ENCODE measurements around the gene MRPS21.

The MRPS21 gene

DNA sequence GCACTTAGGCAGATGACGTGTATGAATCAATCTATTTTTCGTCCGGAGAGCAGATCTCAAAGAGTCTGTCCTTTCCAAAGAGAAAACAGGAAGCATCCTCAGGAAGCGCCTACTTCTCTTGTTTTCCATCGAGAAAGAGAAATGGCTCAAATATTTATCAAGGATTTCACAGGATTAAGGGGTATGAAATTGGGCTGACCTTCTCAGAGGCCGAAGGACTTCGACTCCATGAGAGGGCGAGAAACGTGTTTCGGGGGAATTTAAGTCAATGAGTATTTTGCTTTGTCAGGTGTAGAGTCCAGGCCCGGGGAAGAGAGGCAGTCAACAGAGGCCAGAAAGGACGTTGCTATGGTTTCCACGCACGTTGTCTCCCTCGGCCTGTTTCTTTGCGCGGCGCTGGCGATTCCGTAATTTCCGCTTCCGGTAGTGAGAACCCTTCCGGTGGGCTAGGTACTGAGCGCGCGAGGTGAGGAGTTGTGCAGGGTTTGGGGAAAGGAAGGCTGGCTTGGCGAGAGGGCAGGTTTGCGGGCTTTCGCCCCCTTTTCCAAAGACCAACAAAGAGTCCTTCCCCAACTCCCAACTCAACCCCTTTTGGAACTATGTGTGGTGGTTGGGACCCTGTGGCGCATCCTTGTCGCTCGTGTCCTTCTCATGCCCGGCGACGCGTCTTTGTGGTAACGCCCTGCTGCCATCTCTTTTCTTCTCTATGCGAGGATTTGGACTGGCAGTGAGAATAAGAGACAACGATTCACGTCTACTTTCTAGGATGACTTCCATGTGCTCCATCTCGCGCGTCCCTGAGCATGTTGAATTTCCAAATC lies at the start of gene MRPS21:
TSS of gene MRPS21 (plus strand) at position 429 of the 821 bp plus-strand sequence. CDS start 506 bp downstream, outside the sequence.
- peak; percentile 77 to 83 for DNase-seq

DNA sequence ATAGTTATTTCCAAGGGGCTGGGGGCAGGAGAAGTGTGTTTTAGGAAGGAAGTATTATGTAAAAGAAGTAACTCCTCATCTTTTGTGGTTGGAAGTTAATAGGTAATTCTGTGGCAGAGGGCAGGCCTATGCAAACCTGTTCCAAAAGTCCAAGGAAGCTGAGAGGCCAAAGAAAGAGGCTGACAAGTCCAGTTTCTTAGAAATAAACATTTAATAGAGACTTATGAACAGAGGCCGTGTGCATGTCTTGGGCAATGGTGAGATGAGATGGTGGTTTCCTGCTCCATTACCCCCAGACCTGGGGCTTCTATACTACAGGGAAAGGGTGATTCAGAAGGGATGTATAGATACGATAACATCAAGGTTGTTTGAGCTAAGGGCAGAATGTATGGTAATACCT lies 43.7 kb upstream of the MRPS21 start:
- no peak for DNase-seq

DNA sequence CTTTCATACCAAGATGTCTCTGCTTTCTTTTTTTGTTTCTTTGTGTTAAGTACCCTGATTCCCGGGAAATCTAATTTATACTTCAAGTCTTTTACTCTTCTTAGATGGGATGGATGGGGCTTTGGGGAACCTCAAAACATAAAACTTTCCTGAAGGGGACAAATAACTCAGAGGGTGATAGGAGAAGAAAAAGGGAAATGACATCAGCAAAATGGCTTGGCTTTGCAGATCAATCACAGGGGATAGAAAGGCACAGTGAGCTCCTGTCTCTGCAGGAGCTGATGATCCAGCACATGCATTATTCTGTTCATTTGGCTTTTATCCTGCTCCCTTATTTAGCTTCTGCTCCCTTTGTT lies 37.5 kb upstream of the MRPS21 start:
- no peak for DNase-seq

DNA sequence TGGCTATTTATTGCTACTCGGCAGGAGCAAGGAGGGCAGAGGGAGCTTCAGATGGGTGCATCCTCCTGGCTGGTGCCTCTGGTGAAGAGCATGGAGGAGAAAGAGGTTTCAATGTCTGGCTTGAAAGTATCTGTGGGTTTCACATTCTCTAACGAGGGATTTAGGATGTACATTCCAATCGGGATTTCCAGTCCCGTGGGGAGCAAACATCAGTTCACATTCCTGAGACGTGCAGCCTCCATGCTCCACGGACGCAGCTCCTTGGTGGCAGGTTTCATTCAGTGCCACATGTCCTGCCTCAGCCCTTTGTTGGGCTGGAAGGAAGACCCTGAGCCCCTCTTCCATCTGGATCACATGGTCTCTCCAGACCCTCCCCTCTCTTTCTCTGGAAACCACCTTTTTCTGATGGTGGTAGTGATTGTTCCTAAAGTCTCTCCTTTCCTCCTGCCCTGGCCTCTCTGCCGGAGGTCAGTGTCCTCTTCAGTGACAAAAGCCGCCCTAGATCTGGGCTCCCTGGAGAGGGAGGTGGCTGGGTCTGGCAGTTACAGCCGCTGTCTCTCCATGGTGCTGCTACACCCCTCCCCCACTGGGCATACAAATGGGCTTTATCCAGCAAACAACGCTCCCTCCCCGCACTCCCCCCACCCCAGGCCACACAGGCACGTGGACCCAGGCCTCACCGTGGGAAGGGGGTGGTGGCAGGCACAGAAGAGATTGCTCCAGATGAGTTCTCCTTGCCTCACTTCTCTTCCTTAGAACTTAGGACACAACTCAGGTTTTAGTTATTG lies 36.9 kb upstream of the MRPS21 start:
- DNase-seq = no peak

DNA sequence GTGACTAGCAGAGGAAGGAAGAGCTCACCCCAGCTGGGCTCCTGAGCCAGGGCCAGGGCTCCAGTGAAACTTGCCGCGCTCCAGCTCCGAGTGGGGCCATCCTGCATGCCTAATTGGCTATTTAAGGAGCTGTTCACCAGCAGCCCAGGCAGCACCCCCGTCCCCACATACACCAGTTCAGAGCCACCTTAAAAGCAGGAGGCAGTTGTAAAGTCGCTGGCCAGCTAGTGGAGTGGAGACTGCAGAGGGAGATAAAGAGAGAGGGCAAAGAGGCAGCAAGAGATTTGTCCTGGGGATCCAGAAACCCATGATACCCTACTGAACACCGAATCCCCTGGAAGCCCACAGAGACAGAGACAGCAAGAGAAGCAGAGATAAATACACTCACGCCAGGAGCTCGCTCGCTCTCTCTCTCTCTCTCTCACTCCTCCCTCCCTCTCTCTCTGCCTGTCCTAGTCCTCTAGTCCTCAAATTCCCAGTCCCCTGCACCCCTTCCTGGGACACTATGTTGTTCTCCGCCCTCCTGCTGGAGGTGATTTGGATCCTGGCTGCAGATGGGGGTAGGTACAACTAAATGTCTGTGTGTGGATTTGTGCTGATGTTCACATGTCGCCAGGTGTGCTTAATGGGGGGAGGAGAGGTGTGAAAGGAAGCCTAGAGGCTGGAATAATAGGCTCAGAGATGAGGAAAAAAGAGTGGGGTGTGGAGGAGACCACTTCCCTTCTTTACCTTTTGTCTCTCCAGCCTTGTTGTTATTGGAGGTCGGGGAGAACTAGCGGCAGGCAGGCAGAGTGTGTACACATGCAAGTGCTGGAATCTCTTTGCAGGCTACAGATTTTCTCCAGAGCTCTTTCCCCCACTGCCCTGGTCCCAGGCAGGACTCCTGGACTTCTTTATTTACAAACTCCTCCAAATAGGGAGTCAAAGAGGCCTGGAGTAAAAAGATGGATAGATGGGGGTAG lies 35.8 kb upstream of the MRPS21 start, which contains the start of gene CA14:
TSS of gene CA14 (plus strand) at position 151 of the 962 bp plus-strand sequence. CDS start at position 506, 355 bp downstream.
- no peak for DNase-seq

DNA sequence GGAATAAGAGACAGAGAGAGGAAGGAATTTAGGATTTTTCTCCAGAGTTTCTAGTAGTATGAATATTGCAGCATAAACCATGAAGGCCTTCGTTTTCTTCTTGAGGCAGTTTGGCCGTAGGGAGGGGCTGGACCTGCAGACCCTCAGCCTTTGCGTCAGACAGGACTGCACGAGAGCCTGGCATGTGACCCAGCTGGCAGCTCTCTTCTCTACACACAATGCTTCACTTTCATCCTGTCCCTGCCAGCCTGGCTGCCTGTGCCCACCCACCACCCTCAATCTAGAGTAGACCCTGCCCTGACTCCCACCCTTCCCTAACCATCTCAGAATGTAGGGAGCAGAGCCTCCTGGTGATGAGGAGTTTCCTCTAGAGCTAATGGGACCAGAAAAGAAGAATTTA lies 34.4 kb upstream of the MRPS21 start:
- DNase-seq = no peak

DNA sequence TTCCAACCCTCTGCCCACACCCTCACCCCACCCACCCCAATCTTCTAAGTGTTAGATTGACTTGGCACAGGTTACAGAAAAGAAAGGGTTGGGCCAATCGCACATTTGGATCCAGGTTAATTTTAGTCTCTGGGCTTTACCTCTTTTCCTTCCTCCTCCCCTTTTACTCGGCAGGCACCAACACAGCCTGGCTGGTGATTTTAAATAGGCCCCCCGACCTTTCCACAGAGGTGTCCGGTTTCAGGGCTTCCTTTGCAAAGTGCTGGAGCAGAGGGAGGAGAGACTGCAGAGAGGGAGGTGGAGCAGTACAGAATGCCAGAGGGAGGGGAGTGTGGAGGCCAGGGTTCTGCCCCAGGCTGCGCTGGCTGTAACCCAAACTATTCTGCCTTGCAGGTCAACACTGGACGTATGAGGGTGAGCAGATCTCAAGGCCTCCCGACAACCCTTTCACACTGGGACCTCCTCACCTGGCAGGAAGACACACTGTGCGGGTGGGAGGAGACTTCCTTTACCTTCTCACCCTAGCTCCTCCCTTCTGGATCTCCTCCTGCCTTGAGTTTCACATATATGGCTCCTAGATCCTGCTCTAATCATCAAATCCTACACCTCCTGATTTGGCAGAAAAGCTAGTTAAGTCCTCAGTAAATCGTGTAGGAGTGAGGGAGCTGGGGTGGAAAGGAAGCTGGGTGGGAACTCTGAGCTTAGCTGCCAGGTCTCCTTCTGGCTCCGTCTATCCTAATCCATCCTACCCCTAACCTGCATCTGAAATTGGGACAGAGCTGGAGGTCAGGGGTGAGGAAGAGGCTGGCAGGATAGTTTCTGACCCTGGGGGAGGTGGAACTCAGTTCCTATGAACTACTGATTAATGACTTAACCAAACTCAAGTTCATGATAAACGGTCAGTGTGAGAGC lies 33.6 kb upstream of the MRPS21 start:
- no peak for DNase-seq

DNA sequence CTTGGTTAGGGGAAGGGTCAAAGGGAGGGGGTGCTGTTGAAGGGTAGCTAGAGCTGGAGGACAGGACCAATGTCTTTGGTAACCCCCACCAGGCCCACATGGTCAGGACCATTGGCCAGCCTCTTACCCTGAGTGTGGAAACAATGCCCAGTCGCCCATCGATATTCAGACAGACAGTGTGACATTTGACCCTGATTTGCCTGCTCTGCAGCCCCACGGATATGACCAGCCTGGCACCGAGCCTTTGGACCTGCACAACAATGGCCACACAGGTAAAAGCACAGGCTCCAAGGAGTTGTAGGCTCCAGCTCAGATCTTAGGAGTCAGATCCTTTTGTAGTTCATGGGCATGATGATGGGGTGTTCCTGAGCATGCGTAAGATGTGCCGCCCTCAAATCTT lies 32.3 kb upstream of the MRPS21 start:
- DNase-seq = no peak

DNA sequence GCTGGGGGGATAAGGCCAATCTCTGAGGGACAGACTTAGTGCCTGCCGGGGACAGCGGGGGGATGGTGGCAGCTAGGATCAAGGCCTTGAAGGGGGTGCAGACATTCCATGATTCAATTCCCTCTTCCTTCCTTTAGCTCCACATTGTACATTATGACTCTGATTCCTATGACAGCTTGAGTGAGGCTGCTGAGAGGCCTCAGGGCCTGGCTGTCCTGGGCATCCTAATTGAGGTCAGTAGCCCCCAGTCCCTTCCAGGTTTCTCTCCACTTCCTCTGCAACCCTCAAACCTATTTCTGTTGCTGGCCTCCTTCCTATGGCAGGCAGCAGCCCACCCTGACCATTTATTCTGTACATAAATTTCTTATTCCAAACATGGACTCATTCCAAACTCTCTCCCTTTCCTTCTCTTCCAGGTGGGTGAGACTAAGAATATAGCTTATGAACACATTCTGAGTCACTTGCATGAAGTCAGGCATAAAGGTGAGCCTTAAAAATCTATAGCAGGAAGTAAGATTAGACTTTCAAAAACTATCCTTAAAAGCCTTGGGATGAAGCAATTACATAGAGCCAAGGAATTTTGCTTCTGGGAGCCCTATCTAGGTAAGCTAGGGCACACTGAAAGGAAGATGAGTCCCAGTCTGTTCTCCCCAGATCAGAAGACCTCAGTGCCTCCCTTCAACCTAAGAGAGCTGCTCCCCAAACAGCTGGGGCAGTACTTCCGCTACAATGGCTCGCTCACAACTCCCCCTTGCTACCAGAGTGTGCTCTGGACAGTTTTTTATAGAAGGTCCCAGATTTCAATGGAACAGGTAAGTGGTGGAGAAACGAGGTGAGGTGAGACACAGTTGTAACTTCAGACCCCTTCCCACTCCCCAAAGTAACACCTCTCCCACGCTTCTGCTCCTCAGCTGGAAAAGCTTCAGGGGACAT lies 31.0 kb upstream of the MRPS21 start:
- no peak for DNase-seq

DNA sequence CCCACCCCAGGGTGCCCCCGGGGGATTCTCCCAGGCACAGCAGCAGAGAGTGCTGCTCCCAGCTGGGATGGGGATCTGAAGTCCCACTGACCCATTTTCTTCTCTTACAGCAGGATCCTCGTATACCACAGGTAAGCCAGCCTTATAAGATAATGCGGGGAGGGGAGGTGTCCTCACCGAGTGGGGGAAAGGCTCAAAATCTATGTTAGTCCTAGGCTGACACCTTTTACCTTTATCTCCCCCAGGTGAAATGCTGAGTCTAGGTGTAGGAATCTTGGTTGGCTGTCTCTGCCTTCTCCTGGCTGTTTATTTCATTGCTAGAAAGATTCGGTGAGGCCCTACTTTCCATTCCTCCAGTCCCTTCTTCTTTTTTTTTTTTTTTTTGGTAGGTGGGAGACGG lies 30.1 kb upstream of the MRPS21 start:
- no peak for DNase-seq

DNA sequence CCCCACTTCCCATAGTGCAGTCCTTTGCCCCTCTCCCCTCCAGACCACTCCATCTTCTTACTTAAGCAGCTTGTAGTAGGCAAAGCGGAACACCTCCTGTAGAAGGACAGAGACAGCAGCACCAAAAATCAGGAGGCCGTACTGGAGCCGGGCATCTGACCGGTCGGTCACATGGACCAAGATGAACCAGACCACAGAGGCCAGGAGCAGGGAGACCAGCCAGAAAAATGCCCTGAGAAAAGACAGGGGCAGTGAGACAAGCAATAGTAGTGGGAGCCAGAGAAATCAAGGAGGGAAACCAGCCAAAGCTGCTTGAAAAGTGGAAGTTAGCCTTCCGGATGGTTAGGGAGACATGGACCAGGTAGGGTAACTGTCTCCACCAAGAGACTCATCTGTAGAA lies 25.8 kb upstream of the MRPS21 start:
- no peak for DNase-seq

DNA sequence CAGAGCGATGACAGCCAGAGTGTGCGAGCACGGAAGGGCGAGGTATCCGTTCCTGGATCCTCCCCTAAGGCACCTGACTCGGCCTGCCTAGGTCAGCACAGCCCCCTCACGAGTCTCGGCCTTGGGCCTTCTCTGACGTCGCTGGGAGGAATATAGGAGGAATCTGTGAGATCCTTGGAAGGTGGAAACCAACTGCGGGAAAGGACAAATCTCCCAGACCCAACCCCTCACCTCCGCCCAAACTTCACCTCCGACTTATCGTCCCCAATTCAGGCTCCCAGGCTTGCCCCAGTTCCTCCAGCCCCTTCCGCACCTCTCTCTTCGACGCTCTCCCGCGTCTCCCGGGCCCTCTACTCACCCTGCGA lies 25.3 kb upstream of the MRPS21 start:
- DNase-seq = peak; percentile 10 to 26

DNA sequence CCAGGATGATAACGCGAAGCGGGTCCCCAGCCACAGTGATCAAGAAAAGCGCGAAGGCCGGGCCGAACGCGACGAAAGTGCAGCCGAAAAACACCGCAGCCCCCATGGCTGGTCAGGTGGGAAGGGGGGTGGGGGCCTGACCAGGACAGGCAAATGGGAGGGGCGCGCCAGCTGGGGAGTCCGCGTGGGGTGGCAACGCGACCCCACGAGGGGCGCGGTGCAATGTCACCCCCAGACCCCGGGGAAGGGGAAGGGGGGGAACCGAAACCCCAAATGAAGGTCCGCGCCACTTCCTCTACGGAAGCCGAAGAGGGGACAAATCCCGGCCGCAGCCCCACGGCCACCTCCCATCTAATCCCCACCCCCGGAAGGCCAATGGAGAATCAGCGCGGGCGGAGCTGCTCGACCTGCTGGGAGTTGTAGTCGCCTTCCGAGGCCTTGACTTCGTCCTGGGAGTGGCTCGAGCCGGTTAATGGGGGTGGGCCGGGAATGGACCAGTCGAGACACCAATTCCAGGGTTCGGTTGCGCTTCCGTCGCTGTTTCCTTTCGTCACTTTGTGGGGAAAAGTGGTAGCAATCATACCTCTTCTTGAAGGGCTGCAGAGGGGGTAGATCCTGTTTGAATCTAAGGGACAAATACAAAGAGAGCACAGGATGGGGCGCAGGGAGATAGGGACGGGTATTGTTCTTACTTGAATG lies 24.8 kb upstream of the MRPS21 start, which contains the start of gene APH1A:
TSS of gene APH1A (minus strand) at position 312 of the 699 bp plus-strand sequence. CDS start at position 106, 206 bp downstream.
- DNase-seq = peak; percentile 86 to 92

DNA sequence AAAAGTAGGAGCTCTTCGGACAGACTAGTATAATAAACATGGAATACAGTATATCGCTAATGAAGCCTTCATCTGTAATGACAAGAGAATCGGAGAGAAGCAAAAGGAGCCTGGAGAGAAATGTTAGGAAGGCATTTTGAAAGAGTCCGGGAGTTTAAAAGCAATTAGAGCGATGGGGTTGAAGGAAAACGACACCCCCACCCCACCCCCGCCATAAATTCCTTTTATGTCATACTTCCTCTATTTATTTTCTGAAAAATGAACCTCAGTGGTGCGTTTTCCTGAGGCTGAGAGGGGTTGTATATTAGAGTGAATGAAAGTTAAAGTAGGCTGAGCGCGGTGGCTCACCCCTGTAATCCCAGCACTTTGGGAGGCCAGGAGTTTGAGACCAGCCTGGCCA lies 24.2 kb upstream of the MRPS21 start:
- no peak for DNase-seq

DNA sequence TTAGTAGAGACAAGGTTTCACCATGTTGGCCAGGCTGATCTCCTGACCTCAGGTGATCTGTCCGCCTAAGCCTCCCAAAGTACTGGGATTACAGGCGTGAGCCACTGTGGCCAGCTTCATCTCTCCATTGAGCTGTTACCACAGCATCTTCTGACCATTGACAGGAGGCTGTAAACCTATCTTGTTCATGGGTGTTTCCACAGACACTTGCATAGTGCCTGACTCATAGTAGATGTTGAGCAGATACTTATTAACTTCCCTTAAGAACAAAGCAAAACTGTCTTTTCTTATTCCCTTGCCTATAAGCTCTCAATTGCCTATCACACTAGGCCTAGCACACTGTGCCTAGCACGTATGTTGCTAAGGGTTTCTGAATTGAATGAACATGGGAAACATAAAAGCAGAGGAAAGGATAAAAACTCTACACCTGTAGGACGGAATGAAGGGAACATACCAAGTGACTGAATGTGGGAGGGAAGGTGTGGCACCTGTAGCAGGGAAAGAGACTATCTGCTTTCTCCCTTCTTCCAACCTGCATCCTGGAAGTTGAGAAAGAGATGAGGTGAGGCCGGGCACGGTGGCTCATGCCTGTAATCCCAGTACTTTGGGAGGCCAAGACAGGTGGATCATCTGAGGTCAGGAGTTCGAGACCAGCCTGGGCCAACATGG lies 22.2 kb upstream of the MRPS21 start:
- DNase-seq = no peak

DNA sequence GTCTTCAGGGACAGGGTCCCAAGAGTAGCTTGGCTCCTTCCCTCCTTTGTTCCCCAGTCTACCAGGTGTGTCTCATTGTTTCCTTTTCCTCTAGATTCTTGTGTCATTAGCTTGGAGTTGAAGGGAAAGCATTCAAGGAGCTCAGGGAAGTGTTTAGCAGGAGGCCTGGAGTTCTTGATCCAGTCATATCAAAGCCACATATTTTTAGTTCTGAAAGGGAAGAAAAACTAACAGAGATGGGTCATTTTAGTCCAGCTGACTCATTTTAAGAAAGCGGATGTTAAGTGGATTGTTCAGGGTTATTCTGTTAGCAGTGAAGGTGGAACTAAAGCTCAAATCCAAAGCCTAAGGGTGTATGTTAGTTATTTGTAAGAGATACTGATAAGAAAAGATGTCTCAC lies 20.4 kb upstream of the MRPS21 start:
- DNase-seq = no peak

DNA sequence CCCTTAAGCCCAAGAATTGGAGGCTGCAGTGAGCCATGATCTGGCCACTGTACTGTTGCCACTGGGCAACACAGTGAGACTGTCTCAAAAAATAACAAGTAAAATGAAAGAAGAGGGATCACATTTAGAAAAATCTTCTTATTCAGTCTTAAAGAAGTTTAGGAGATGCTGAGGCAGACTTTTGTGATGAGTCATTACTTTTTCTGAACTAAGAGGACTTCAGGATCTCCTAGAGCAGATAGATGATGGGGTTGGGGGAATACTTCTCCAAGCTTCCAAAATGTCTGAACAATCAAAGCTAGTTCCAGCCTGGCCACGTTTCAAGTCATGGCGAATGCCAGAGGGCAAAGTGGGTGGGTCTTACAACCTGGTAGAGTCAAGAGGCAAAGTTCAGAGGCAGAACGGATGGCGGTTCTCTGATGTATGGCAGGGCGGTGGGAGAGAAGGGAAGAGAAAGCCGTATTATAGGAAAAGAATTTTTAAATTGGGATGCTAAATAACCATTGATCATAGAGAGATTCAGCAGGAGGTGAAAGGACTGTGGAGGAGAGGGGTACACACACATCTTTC lies 13.4 kb upstream of the MRPS21 start:
- DNase-seq = no peak

DNA sequence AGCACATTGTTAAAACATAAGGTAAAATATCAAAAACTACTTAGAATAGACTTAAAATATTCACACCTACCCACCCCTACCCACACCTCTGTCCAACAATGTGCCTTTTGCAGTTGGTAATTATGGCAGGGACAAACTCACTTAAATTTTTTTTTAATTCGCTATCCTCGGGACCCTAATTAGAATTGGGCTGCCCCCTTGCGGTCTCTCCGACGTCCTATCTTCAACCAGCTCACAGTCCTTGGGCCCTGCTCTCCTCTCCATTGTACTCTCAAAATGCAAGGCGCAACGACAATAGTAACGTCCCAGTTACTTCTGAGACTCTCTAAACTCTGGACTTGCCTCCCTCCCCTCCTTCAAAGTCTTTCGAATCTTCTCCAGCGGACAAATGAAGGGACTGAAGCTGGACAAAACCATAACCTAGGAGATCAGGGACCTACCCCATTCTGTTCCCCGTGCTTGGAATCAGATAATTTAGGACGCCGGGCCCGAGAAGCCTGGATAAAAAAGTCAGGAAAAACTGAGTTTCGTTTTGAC lies 12.4 kb upstream of the MRPS21 start:
- DNase-seq = peak; percentile 53 to 65

All from stimulated activated CD4-positive, alpha-beta T cell treated with anti-CD3 and anti-CD28 coated beads, Interleukin-4, amount 100 ng/mL, for 4 hours (primary cell).